Liver (tissue), 9 donors: ENCODE measurements around the gene TMPRSS9. TPM values are rescaled to one million over a fixed set of nuclear protein-coding genes. Genes with fewer than 3 reads are reported as not detected.

Experiments used
- DNase-seq: peaks from one replicate; pipeline ENCODE4 v3.0.0-alpha.2; 2017; ENCODE audit warnings: low spot score
- H3K27ac ChIP-seq, 2 donors: one replicate each; pipeline ENCODE4 v1.7.0; 2013; ENCODE audit warnings: inconsistent platforms in 2 of 2, low read length in 2 of 2, control low read depth in 1 of 2, low read depth in 1 of 2, mild to moderate bottlenecking in 1 of 2
- H3K27me3 ChIP-seq, 4 donors: one replicate each; pipeline versions ENCODE4 v1.6.1 to v1.7.0; 2013; ENCODE audit warnings: low read length in 3 of 4, inconsistent platforms in 1 of 4, mild to moderate bottlenecking in 1 of 4, moderate library complexity in 1 of 4; ENCODE audit not compliant: control insufficient read depth in 4 of 4, insufficient read depth in 4 of 4
- H3K36me3 ChIP-seq, 4 donors: one replicate each; pipeline versions ENCODE4 v1.6.1 to v1.7.0; 2013; ENCODE audit warnings: low read length in 3 of 4, mild to moderate bottlenecking in 3 of 4, low read depth in 1 of 4, moderate library complexity in 1 of 4; ENCODE audit not compliant: control insufficient read depth in 4 of 4, insufficient read depth in 3 of 4
- H3K4me1 ChIP-seq, 4 donors: one replicate each; pipeline versions ENCODE4 v1.6.1 to v1.7.0; 2013; ENCODE audit warnings: low read length in 3 of 4, mild to moderate bottlenecking in 3 of 4, moderate library complexity in 1 of 4; ENCODE audit not compliant: control insufficient read depth in 4 of 4, insufficient read depth in 4 of 4
- H3K4me3 ChIP-seq, 3 donors: one replicate each; pipeline versions ENCODE4 v1.6.1 to v1.7.0; 2013; ENCODE audit warnings: low read length in 3 of 3, control low read depth in 1 of 3, low read depth in 1 of 3, mild to moderate bottlenecking in 1 of 3
- H3K9ac ChIP-seq, 2 donors: one replicate each; pipeline ENCODE4 v1.7.0; 2013; ENCODE audit warnings: low read length in 2 of 2, mild to moderate bottlenecking in 2 of 2, moderate library complexity in 2 of 2, control low read depth in 1 of 2, low read depth in 1 of 2
- H3K9me3 ChIP-seq, 4 donors: one replicate each; pipeline versions ENCODE4 v1.6.1 to v1.7.0; 2013; ENCODE audit warnings: low read length in 3 of 4; ENCODE audit not compliant: control insufficient read depth in 4 of 4
- EGR1 ChIP-seq, 2 donors: IDR thresholded peaks; 2 replicates each; pipeline ENCODE4 v1.6.1; 2016 to 2018; ENCODE audit warnings: antibody characterized with exemption in 2 of 2, low read depth in 2 of 2
- FOXA1 ChIP-seq: IDR thresholded peaks from 2 replicates; pipeline ENCODE4 v1.6.1; 2016; ENCODE audit warnings: antibody characterized with exemption
- HNF4A ChIP-seq, 2 donors: conservative IDR thresholded peaks; 2 replicates each; pipeline ENCODE4 v1.6.1; 2016; ENCODE audit warnings: antibody characterized with exemption in 2 of 2, mild to moderate bottlenecking in 2 of 2
- HNF4G ChIP-seq: IDR thresholded peaks from 2 replicates; pipeline ENCODE4 v1.6.1; 2016; ENCODE audit warnings: antibody characterized with exemption
- JUND ChIP-seq, 2 donors: IDR thresholded peaks; 2 replicates each; pipeline ENCODE4 v1.6.1; 2016; ENCODE audit warnings: antibody characterized with exemption in 2 of 2
- NR2F2 ChIP-seq: IDR thresholded peaks from 2 replicates; pipeline ENCODE4 v1.6.1; 2016; ENCODE audit warnings: antibody characterized with exemption
- SP1 ChIP-seq: IDR thresholded peaks from 2 replicates; pipeline ENCODE4 v1.6.1; 2018; ENCODE audit warnings: antibody characterized with exemption, mild to moderate bottlenecking
- TAF1 ChIP-seq: conservative IDR thresholded peaks from 2 replicates; pipeline ENCODE4 v1.6.1; 2016; ENCODE audit warnings: antibody characterized with exemption, mild to moderate bottlenecking
- YY1 ChIP-seq: IDR thresholded peaks from 2 replicates; pipeline ENCODE4 v1.6.1; 2016; ENCODE audit warnings: antibody characterized with exemption, mild to moderate bottlenecking
- WGBS: extraction: QIAGEN DNeasy Blood & Tissue Kit; methylation state at CpG from one replicate; pipeline ENCODE4 v1.1.7; 2013; 5-methylcytosine and 5-hydroxymethylcytosine counted together
- polyA plus RNA-seq, 2 donors: library from polyadenylated mRNA; stranded (reverse) in 1 of 2; unstranded in 1 of 2; fragments of 200-250 nt in 1 of 2; fragments of >200 nt in 1 of 2; fragmentation: Nextera tagmentation in 1 of 2; extraction: Ambion mirVana in 1 of 2; gene quantifications; one replicate each; pipeline versions ENCODE4 v1.2.1 to v1.2.3, GENCODE V29; 2013 to 2015
- total RNA-seq, 2 donors: library from RNA; depleted of rRNA; stranded (reverse); fragments of >200 nt; gene quantifications; one replicate each; pipeline ENCODE4 v1.2.3, GENCODE V29; 2014
- TF ChIP-seq, protein P1 (sequence below): IDR thresholded peaks from 2 replicates; pipeline ENCODE4 v1.6.1; 2016; ENCODE audit warnings: antibody characterized with exemption
- TF ChIP-seq, protein P2 (sequence below): IDR thresholded peaks from 2 replicates; pipeline ENCODE4 v1.6.1; 2016; ENCODE audit warnings: antibody characterized with exemption, mild to moderate bottlenecking
- TF ChIP-seq, protein P3 (sequence below): fragments of 150-350 bp; IDR thresholded peaks from 2 replicates; pipeline ENCODE4 v1.5.1; 2017; ENCODE audit warnings: improper control_type of control experiment, low read depth, low read length; ENCODE audit not compliant: missing input control
- TF ChIP-seq, protein P4 (sequence below): IDR thresholded peaks from 2 replicates; pipeline ENCODE4 v1.6.1; 2016; ENCODE audit warnings: antibody characterized with exemption
- TF ChIP-seq, protein P5 (sequence below): IDR thresholded peaks from 2 replicates; pipeline ENCODE4 v1.6.1; 2016; ENCODE audit warnings: antibody characterized with exemption
- donor health status: healthy.
- donor health status: healthy.
- donor health status: healthy.
- donor health status: healthy.
- donor health status: healthy.

The TMPRSS9 gene
- total and polyA plus RNA-seq, 4 donors: 0.39 to 24.8 (median 1.5) TPM

DNA sequence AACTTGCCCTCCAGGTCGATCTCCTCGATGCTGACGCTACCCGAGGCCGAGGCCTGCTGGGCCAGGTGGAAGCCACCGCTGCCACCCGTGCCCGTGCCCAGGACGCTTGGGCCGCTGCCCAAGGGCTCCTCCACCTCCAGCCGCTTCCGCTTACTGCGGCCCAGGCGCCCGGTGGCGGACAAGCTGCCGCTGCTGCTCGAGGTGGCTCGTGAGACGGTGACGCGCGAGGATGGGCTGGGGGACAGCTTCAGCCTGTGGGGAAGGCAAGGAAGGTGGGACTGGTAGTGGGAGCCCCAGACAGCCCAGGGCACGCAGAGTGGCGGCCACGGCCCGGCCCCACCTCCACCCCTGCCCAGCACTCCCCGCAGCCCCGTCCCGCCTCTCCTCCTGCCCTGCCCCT is 73.8 kb downstream of the TMPRSS9 start:
- Histone ChIP-seq H3K27ac (no peak overlapping the region), H3K9ac (no peak overlapping the region), H3K27me3 (no peaks in the 10 kb centered on the region), H3K4me1 (no peaks in the 10 kb centered on the region), H3K4me3 (no peak overlapping the region), H3K36me3 (peaks cover 0 to 22% (median 8%) of the 10 kb centered on the region in 4 donors), H3K9me3 (no peaks in the 10 kb centered on the region)
- 97% methylated on average over 30 of the region's 30 CpGs for WGBS
- DNase-seq: no peak
- TF ChIP-seq SP1 (no peak), TAF1 (no peak), HNF4G (no peak), YY1 (no peak)
- TF ChIP-seq, protein P1, sequence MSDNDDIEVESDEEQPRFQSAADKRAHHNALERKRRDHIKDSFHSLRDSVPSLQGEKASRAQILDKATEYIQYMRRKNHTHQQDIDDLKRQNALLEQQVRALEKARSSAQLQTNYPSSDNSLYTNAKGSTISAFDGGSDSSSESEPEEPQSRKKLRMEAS: no peak
- TF ChIP-seq, protein P2, sequence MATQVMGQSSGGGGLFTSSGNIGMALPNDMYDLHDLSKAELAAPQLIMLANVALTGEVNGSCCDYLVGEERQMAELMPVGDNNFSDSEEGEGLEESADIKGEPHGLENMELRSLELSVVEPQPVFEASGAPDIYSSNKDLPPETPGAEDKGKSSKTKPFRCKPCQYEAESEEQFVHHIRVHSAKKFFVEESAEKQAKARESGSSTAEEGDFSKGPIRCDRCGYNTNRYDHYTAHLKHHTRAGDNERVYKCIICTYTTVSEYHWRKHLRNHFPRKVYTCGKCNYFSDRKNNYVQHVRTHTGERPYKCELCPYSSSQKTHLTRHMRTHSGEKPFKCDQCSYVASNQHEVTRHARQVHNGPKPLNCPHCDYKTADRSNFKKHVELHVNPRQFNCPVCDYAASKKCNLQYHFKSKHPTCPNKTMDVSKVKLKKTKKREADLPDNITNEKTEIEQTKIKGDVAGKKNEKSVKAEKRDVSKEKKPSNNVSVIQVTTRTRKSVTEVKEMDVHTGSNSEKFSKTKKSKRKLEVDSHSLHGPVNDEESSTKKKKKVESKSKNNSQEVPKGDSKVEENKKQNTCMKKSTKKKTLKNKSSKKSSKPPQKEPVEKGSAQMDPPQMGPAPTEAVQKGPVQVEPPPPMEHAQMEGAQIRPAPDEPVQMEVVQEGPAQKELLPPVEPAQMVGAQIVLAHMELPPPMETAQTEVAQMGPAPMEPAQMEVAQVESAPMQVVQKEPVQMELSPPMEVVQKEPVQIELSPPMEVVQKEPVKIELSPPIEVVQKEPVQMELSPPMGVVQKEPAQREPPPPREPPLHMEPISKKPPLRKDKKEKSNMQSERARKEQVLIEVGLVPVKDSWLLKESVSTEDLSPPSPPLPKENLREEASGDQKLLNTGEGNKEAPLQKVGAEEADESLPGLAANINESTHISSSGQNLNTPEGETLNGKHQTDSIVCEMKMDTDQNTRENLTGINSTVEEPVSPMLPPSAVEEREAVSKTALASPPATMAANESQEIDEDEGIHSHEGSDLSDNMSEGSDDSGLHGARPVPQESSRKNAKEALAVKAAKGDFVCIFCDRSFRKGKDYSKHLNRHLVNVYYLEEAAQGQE: no peak
- TF ChIP-seq, protein P3, sequence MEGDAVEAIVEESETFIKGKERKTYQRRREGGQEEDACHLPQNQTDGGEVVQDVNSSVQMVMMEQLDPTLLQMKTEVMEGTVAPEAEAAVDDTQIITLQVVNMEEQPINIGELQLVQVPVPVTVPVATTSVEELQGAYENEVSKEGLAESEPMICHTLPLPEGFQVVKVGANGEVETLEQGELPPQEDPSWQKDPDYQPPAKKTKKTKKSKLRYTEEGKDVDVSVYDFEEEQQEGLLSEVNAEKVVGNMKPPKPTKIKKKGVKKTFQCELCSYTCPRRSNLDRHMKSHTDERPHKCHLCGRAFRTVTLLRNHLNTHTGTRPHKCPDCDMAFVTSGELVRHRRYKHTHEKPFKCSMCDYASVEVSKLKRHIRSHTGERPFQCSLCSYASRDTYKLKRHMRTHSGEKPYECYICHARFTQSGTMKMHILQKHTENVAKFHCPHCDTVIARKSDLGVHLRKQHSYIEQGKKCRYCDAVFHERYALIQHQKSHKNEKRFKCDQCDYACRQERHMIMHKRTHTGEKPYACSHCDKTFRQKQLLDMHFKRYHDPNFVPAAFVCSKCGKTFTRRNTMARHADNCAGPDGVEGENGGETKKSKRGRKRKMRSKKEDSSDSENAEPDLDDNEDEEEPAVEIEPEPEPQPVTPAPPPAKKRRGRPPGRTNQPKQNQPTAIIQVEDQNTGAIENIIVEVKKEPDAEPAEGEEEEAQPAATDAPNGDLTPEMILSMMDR: no peak

DNA sequence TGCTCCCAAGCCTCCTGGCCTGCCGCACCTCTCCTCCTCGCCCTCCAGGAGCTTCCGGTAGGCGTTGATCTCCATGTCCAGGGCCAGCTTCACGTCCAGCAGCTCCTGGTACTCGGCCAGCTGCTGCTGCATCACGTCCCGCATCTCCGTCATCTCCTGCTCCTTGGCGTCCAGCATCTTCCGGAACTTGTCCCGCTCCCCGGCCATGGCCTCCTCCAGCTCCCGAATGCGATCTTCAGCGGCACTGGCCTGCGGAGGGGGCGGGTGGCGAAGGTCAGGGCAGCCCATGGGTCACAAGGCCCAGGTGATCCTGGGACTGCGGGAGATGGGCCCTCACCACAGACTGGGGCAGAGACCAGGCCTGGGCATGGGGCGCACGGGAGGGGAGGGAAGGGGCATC is 74.2 kb downstream of the TMPRSS9 start:
- Histone ChIP-seq H3K4me1 (no peaks in the 10 kb centered on the region), H3K27me3 (no peaks in the 10 kb centered on the region), H3K9me3 (no peaks in the 10 kb centered on the region), H3K36me3 (peaks cover 0 to 22% (median 8%) of the 10 kb centered on the region in 4 donors), H3K4me3 (no peak overlapping the region), H3K27ac (no peak overlapping the region), H3K9ac (no peak overlapping the region)
- DNase-seq: no peak
- WGBS: 97% methylated on average over 22 of the region's 22 CpGs
- no peak for TF ChIP-seq JUND (IDR thresholded peaks at IDR 0.05)
- no peak for TF ChIP-seq EGR1 (IDR thresholded peaks at IDR 0.05; ENCODE audit: low read depth in 2 of 2)
- TF ChIP-seq, protein P4, sequence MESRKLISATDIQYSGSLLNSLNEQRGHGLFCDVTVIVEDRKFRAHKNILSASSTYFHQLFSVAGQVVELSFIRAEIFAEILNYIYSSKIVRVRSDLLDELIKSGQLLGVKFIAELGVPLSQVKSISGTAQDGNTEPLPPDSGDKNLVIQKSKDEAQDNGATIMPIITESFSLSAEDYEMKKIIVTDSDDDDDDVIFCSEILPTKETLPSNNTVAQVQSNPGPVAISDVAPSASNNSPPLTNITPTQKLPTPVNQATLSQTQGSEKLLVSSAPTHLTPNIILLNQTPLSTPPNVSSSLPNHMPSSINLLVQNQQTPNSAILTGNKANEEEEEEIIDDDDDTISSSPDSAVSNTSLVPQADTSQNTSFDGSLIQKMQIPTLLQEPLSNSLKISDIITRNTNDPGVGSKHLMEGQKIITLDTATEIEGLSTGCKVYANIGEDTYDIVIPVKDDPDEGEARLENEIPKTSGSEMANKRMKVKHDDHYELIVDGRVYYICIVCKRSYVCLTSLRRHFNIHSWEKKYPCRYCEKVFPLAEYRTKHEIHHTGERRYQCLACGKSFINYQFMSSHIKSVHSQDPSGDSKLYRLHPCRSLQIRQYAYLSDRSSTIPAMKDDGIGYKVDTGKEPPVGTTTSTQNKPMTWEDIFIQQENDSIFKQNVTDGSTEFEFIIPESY: no peak
- TF ChIP-seq SP1: no peak
- TF ChIP-seq NR2F2: no peak
- no peak for TF ChIP-seq TAF1
- TF ChIP-seq, protein P2: no peak
- TF ChIP-seq FOXA1: no peak
- no peak for TF ChIP-seq HNF4A (conservative IDR thresholded peaks at IDR 0.05)
- TF ChIP-seq, protein P5, sequence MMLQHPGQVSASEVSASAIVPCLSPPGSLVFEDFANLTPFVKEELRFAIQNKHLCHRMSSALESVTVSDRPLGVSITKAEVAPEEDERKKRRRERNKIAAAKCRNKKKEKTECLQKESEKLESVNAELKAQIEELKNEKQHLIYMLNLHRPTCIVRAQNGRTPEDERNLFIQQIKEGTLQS: no peak
- TF ChIP-seq, protein P3: no peak
- TF ChIP-seq, protein P1: no peak
- TF ChIP-seq HNF4G: no peak
